ENCODE measurements around the gene RALGPS1.

DNA sequence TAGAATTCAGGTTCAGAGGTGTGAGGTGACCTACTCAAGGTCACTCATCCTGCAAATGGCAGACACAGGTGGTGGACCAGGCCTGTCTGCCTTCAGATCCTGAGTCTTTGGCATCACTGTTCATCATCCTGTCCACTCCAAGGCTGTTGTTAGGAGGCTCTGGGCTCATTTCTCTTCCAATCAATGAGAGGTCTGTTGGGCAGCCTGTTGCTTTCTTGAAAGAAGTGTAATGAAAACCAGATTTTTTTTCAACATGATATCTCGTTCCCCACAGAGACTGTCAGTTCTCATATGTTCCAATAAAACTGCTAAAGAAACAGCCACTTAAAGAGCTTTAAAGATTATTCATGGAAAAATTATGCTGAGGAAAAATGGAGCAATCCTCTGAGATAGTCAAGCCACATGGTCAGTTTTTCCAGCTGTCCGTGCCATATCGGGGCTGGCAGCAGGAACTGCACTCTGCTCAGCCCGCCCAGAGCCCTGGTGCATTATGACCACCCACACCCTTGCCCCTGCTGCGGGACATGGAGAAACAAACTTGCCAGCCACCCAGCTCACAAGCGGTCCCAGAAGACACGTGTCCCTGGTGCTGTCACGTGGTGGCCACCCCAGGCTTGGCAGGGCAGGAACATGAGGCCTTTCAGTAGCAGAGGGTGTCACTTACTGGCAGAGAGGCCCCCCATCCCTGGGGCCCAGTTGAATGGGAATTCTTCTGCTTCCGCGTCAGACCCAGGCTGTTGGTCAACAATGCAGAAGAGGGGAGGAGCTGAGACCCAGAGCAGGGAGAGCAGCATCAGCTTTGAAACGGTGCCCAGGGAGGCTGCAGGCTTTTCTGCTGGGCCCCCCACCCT is 271.6 kb downstream of the RALGPS1 start:
- no peak for TF ChIP-seq RNF2 (IDR thresholded peaks at IDR 0.05; ENCODE audit: borderline replicate concordance, low read depth, low read length, missing control alignments, poor library complexity, severe bottlenecking)
- TF ChIP-seq SIRT6 (IDR thresholded peaks at IDR 0.05; ENCODE audit: low read length) = no peak
- TF ChIP-seq SUZ12 (IDR thresholded peaks at IDR 0.05; ENCODE audit: low read length) = no peak
- TF ChIP-seq, protein P1, sequence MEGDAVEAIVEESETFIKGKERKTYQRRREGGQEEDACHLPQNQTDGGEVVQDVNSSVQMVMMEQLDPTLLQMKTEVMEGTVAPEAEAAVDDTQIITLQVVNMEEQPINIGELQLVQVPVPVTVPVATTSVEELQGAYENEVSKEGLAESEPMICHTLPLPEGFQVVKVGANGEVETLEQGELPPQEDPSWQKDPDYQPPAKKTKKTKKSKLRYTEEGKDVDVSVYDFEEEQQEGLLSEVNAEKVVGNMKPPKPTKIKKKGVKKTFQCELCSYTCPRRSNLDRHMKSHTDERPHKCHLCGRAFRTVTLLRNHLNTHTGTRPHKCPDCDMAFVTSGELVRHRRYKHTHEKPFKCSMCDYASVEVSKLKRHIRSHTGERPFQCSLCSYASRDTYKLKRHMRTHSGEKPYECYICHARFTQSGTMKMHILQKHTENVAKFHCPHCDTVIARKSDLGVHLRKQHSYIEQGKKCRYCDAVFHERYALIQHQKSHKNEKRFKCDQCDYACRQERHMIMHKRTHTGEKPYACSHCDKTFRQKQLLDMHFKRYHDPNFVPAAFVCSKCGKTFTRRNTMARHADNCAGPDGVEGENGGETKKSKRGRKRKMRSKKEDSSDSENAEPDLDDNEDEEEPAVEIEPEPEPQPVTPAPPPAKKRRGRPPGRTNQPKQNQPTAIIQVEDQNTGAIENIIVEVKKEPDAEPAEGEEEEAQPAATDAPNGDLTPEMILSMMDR (IDR thresholded peaks at IDR 0.05; ENCODE audit: control extremely low read depth in 1 of 3, insufficient read depth in 1 of 3, low read depth in 1 of 3, low read length in 3 of 3) = no peak
- TF ChIP-seq, protein P2, sequence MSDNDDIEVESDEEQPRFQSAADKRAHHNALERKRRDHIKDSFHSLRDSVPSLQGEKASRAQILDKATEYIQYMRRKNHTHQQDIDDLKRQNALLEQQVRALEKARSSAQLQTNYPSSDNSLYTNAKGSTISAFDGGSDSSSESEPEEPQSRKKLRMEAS (IDR thresholded peaks at IDR 0.05) = no peak
- no peak for TF ChIP-seq POLR2A (IDR thresholded peaks at IDR 0.05; ENCODE audit: control extremely low read depth in 1 of 2, low read depth in 2 of 2, low read length in 2 of 2)
- TF ChIP-seq MAFK (IDR thresholded peaks at IDR 0.05; ENCODE audit: low read depth, low read length) = no peak
- no peak for TF ChIP-seq EP300 (IDR thresholded peaks at IDR 0.05; ENCODE audit: borderline replicate concordance in 1 of 2, low read depth in 2 of 2, low read length in 2 of 2)
- no peak for TF ChIP-seq SIX5 (IDR thresholded peaks at IDR 0.05; ENCODE audit: low read depth, low read length)
- no peak for TF ChIP-seq PHF8 (conservative IDR thresholded peaks at IDR 0.05; ENCODE audit: low read depth, low read length)
- no peak for TF ChIP-seq TAF1 (IDR thresholded peaks at IDR 0.05; ENCODE audit: low read depth, low read length)
- no peak for TF ChIP-seq EZH2 (IDR thresholded peaks at IDR 0.05; ENCODE audit: low read depth, low read length, severe bottlenecking)
- no peak for TF ChIP-seq CREB1 (IDR thresholded peaks at IDR 0.05)

Data from H1 (cell line).